ENCODE measurements around the gene TMEM18. TPM values are rescaled to one million over a fixed set of nuclear protein-coding genes. Genes with fewer than 3 reads are reported as not detected.

The TMEM18 gene
- total and polyA plus RNA-seq, 2 experiments from 2014 or later = 9.9 to 37.7 TPM

DNA sequence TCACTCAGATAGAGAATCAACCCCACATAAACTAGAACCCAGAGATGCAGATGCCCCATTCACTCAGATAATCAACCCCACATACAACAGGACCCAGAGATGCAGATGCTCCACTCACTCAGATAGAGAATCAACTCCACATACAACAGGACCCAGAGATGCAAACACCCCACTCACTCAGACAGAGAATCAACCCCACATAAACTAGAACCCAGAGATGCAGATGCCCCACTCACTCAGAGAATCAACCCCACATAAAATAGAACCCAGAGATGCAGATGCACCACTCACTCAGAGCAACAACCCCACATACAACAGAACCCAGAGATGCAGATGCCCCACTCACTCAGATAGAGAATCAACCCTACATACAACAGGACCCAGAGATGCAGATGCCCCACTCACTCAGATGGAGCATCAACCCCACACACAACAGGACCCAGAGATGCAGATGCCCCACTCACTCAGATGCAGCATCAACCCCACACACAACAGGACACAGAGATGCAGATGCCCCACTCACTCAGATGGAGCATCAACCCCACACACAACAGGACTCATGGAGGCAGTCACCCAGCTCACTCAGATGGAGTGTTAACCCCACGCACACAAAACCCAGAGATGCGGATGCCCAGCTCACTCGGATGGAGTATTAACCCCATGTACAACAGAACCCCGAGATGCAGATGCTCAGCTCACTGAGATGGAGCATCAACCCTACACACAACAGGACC lies 11.7 kb downstream of the TMEM18 start:
- peaks cover 18% of the 10 kb centered on the region; the same call in 1 of the 2 replicates for H3K36me3 ChIP-seq (ENCODE audit: low read depth)
- no peaks in the 10 kb centered on the region for H3K9me3 ChIP-seq (ENCODE audit: low read depth)
- H3K4me2 ChIP-seq (ENCODE audit: unreplicated experiment) = no peak overlapping the region
- H3K27me3 ChIP-seq (replicated peaks; ENCODE audit: insufficient read depth) = no peaks in the 10 kb centered on the region
- H3K4me1 ChIP-seq (ENCODE audit: insufficient read depth) = no peaks in the 10 kb centered on the region
- no peaks in the 10 kb centered on the region for H3K9me2 ChIP-seq (ENCODE audit: insufficient read depth)
- no peak overlapping the region for H3K9ac ChIP-seq
- TF ChIP-seq EZH2phosphoT487 (IDR thresholded peaks at IDR 0.05; ENCODE audit: insufficient read depth, low read depth) = no peak
- TF ChIP-seq EZH2 (IDR thresholded peaks at IDR 0.05; ENCODE audit: insufficient read depth, poor library complexity, severe bottlenecking) = no peak
- no peak overlapping the region for H3K27ac ChIP-seq
- DNase-seq = no peak
- H3F3A ChIP-seq (ENCODE audit: insufficient read depth) = 0 out of 2 replicates have a peak, but pooled peaks cover 6% of the 10 kb centered on the region
- no peaks in the 10 kb centered on the region for H4K20me1 ChIP-seq (ENCODE audit: insufficient read depth)
- H3K4me3 ChIP-seq = no peak overlapping the region
- 95 to 98% methylated on average over 4 of the region's 4 CpGs for WGBS, 2 experiments (ENCODE audit: low coverage in 1 of 2, low lambda C conversion rate in 2 of 2, missing lambda C conversion rate in 2 of 2)
- H3K79me2 ChIP-seq (ENCODE audit: insufficient read depth) = no peaks in the 10 kb centered on the region
- H2AFZ ChIP-seq = no peak overlapping the region
- in situ Hi-C loops (cut with MboI) = no loop called here

DNA sequence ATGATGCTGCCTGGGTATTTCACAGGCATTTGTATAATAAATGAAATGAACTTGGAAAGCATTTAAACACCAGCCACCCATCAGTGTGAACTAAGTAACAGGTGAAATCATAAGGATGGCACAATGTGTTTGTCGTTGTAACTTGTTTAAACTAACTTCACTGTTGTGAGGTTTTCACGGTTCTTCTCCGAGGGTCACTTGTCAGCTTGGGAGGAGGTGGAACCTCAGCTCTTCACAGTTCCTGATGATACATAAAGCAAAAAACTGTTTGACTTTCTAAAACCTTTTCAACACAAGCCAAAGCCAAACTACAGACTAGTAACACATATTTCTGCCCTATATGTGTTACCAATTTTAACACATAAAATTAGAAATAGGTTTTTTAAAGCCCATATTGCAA lies 13.1 kb downstream of the TMEM18 start:
- H2AFZ ChIP-seq = no peak overlapping the region
- in situ Hi-C loops (cut with MboI) = no loop called here
- H3K4me2 ChIP-seq (ENCODE audit: unreplicated experiment) = no peak overlapping the region
- 94 to 97% methylated on average over 3 of the region's 3 CpGs for WGBS, 2 experiments (ENCODE audit: low coverage in 1 of 2, low lambda C conversion rate in 2 of 2, missing lambda C conversion rate in 2 of 2)
- H3K4me3 ChIP-seq = no peak overlapping the region
- H3K9me3 ChIP-seq (ENCODE audit: low read depth) = no peaks in the 10 kb centered on the region
- no peaks in the 10 kb centered on the region for H3K27me3 ChIP-seq (replicated peaks; ENCODE audit: insufficient read depth)
- TF ChIP-seq EZH2 (IDR thresholded peaks at IDR 0.05; ENCODE audit: insufficient read depth, poor library complexity, severe bottlenecking) = no peak
- TF ChIP-seq EZH2phosphoT487 (IDR thresholded peaks at IDR 0.05; ENCODE audit: insufficient read depth, low read depth) = no peak
- peaks cover 13% of the 10 kb centered on the region; the same call in 1 of the 2 replicates for H3K36me3 ChIP-seq (ENCODE audit: low read depth)
- no peaks in the 10 kb centered on the region for H4K20me1 ChIP-seq (ENCODE audit: insufficient read depth)
- no peak for DNase-seq
- no peak overlapping the region for H3K9ac ChIP-seq
- H3K27ac ChIP-seq = no peak overlapping the region
- no peaks in the 10 kb centered on the region for H3K4me1 ChIP-seq (ENCODE audit: insufficient read depth)
- H3K9me2 ChIP-seq (ENCODE audit: insufficient read depth) = no peaks in the 10 kb centered on the region
- H3F3A ChIP-seq (ENCODE audit: insufficient read depth) = 0 out of 2 replicates have a peak, but pooled peaks cover 6% of the 10 kb centered on the region
- H3K79me2 ChIP-seq (ENCODE audit: insufficient read depth) = no peaks in the 10 kb centered on the region

DNA sequence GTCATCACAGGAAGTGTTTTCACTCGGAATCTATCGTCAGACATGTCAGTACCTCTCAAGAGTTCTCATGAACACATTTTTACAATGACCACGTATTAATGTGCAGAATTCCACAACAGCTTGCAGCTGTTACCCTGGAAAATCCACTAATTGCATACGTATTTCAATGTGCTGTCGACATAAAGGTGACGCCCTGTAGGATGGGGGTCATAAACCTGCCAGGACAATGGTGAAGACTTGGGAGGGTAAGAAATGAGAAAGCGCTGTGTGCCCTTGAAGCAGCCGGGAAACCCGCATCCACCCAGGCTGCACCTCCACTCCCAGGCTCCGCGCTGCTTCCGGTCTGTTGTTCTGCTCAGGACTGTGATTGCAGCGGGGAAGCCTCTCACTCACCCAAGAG lies 14.0 kb downstream of the TMEM18 start:
- in situ Hi-C loops (cut with MboI) = no loop called here
- DNase-seq = no peak
- peaks cover 4% of the 10 kb centered on the region; the same call in 1 of the 2 replicates for H3K36me3 ChIP-seq (ENCODE audit: low read depth)
- TF ChIP-seq EZH2 (IDR thresholded peaks at IDR 0.05; ENCODE audit: insufficient read depth, poor library complexity, severe bottlenecking) (no peak), EZH2phosphoT487 (IDR thresholded peaks at IDR 0.05; ENCODE audit: insufficient read depth, low read depth) (no peak)
- H3K9me2 ChIP-seq (ENCODE audit: insufficient read depth) = no peaks in the 10 kb centered on the region
- H3K4me1 ChIP-seq (ENCODE audit: insufficient read depth) = no peaks in the 10 kb centered on the region
- H2AFZ ChIP-seq = no peak overlapping the region
- no peaks in the 10 kb centered on the region for H3K79me2 ChIP-seq (ENCODE audit: insufficient read depth)
- H3K27me3 ChIP-seq (replicated peaks; ENCODE audit: insufficient read depth) = no peaks in the 10 kb centered on the region
- no peaks in the 10 kb centered on the region for H4K20me1 ChIP-seq (ENCODE audit: insufficient read depth)
- H3K9me3 ChIP-seq (ENCODE audit: low read depth) = no peaks in the 10 kb centered on the region
- no peak overlapping the region for H3K4me3 ChIP-seq
- H3K4me2 ChIP-seq (ENCODE audit: unreplicated experiment) = no peak overlapping the region
- H3K9ac ChIP-seq = no peak overlapping the region
- 89 to 90% methylated on average over 12 to 13 of the region's 13 CpGs for WGBS, 2 experiments (ENCODE audit: low coverage in 1 of 2, low lambda C conversion rate in 2 of 2, missing lambda C conversion rate in 2 of 2)
- no peak overlapping the region for H3K27ac ChIP-seq
- 0 out of 2 replicates have a peak, but pooled peaks cover 6% of the 10 kb centered on the region for H3F3A ChIP-seq (ENCODE audit: insufficient read depth)

DNA sequence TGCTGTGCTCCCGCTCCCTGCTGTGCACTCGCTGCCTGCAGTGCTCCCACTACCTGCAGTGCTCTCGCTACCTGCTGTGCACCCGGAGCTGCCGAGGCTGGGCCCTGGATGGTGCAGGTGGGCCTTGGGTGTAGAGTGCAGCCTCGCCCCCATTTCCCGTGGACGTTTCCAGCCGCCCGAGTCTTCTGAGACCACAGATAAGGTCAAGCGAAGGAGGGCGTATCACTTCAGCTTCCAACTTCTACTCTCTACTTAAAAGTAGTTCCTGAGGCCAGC lies 15.9 kb downstream of the TMEM18 start:
- no peaks in the 10 kb centered on the region; the same call in 1 of the 2 replicates for H3K27me3 ChIP-seq (replicated peaks; ENCODE audit: insufficient read depth)
- no peak overlapping the region for H3K4me3 ChIP-seq
- in situ Hi-C loops (cut with MboI) = no loop called here
- no peaks in the 10 kb centered on the region for H3F3A ChIP-seq (ENCODE audit: insufficient read depth)
- peaks cover 4% of the 10 kb centered on the region; the same call in 1 of the 2 replicates for H3K36me3 ChIP-seq (ENCODE audit: low read depth)
- no peaks in the 10 kb centered on the region for H3K79me2 ChIP-seq (ENCODE audit: insufficient read depth)
- H3K4me1 ChIP-seq (ENCODE audit: insufficient read depth) = no peaks in the 10 kb centered on the region
- no peaks in the 10 kb centered on the region for H4K20me1 ChIP-seq (ENCODE audit: insufficient read depth)
- no peak for TF ChIP-seq EZH2 (IDR thresholded peaks at IDR 0.05; ENCODE audit: insufficient read depth, poor library complexity, severe bottlenecking)
- TF ChIP-seq EZH2phosphoT487 (IDR thresholded peaks at IDR 0.05; ENCODE audit: insufficient read depth, low read depth) = no peak
- H3K27ac ChIP-seq = no peak overlapping the region
- H3K9ac ChIP-seq = no peak overlapping the region
- H3K9me2 ChIP-seq (ENCODE audit: insufficient read depth) = no peaks in the 10 kb centered on the region
- H3K4me2 ChIP-seq (ENCODE audit: unreplicated experiment) = no peak overlapping the region
- H2AFZ ChIP-seq = no peak overlapping the region
- no peak for DNase-seq
- 82 to 89% methylated on average over 12 of the region's 12 CpGs for WGBS, 2 experiments (ENCODE audit: low coverage in 1 of 2, low lambda C conversion rate in 2 of 2, missing lambda C conversion rate in 2 of 2)
- H3K9me3 ChIP-seq (ENCODE audit: low read depth) = no peaks in the 10 kb centered on the region
